CD4-positive, alpha-beta T cell treated with Interleukin-21 for 1 hour (primary cell): ENCODE results near the gene TAS2R13.

Source experiments
- DNase-seq: peaks from one replicate; pipeline ENCODE4 v3.0.0-alpha.2; 2020

The TAS2R13 gene

GRCh38 chr12:10909462-10909861 is at the start of gene TAS2R13:
TAS2R13 (minus strand) TSS chr12:10909562; CDS start chr12:10909298, 264 bp downstream.
- no peak for DNase-seq

GRCh38 chr12:10957741-10958140 is 48.4 kb upstream of the TAS2R13 start:
- no peak for DNase-seq

- DNase-seq, result no peak
Observed at GRCh38 chr12:10956085-10956484, 46.7 kb upstream of the TAS2R13 start.

- no peak for DNase-seq
Observed at GRCh38 chr12:10952645-10953044, 43.3 kb upstream of the TAS2R13 start.

- no peak for DNase-seq
Observed at GRCh38 chr12:10943167-10943566, 33.8 kb upstream of the TAS2R13 start.

- DNase-seq, result no peak
Observed at GRCh38 chr12:10941916-10942607, 32.7 kb upstream of the TAS2R13 start.

GRCh38 chr12:10941369-10941768 is 32.0 kb upstream of the TAS2R13 start:
- no peak for DNase-seq

- no peak for DNase-seq
Observed at GRCh38 chr12:10940389-10940788, 31.0 kb upstream of the TAS2R13 start.

GRCh38 chr12:10939163-10939562 is 29.8 kb upstream of the TAS2R13 start, which contains the start of gene TAS2R14:
TAS2R14 (minus strand) TSS chr12:10939263; CDS start chr12:10939207, 56 bp downstream.
- DNase-seq, result no peak

GRCh38 chr12:10936506-10936905 is 27.1 kb upstream of the TAS2R13 start:
- no peak for DNase-seq

GRCh38 chr12:10928746-10929286 is 19.5 kb upstream of the TAS2R13 start, which contains the start of gene PRH2:
PRH2 (plus strand) TSS chr12:10929236; CDS start chr12:10929274, 38 bp downstream.
- DNase-seq, result no peak

GRCh38 chr12:10926269-10926668 is 16.9 kb upstream of the TAS2R13 start:
- DNase-seq, result no peak

- no peak for DNase-seq
Observed at GRCh38 chr12:10919809-10920208, 10.4 kb upstream of the TAS2R13 start.

- DNase-seq, result no peak
Observed at GRCh38 chr12:10910380-10910779, 1.0 kb upstream of the TAS2R13 start.

GRCh38 chr12:10904686-10905085 is 4.7 kb downstream of the TAS2R13 start:
- no peak for DNase-seq

GRCh38 chr12:10901427-10901826 is 7.9 kb downstream of the TAS2R13 start:
- DNase-seq, result no peak

GRCh38 chr12:10900972-10901371 is 8.4 kb downstream of the TAS2R13 start:
- DNase-seq, result no peak

- no peak for DNase-seq
Observed at GRCh38 chr12:10900530-10900929, 8.8 kb downstream of the TAS2R13 start.

GRCh38 chr12:10896854-10897253 is 12.5 kb downstream of the TAS2R13 start:
- no peak for DNase-seq

GRCh38 chr12:10891937-10892336 is 17.4 kb downstream of the TAS2R13 start:
- DNase-seq, result no peak

- DNase-seq, result no peak
Observed at GRCh38 chr12:10889226-10889625, 20.1 kb downstream of the TAS2R13 start.

- DNase-seq, result no peak
Observed at GRCh38 chr12:10884086-10884725, 25.2 kb downstream of the TAS2R13 start, which contains the start of gene PRH1. PRH1 (minus strand) TSS chr12:10884255; CDS start chr12:10884217, 38 bp downstream.

- no peak for DNase-seq
Observed at GRCh38 chr12:10873378-10873777, 36.0 kb downstream of the TAS2R13 start.

GRCh38 chr12:10867381-10867780 is 42.0 kb downstream of the TAS2R13 start:
- no peak for DNase-seq
